Esophagus muscularis mucosa (tissue), 4 donors: ENCODE measurements around the gene BTBD9. TPM values are rescaled to one million over a fixed set of nuclear protein-coding genes. Genes with fewer than 3 reads are reported as not detected.
A peak's percentile ranks its signal among the peaks of the same experiment; 100 is the strongest.

Experiments used
- DNase-seq: peaks from one replicate; pipeline ENCODE4 v3.0.0-alpha.2; 2017; ENCODE audit errors: extremely low spot score
- H3K27ac ChIP-seq, 4 donors: fragments of 200-600 bp; sonication (generic); replicated peaks in 1 of 4; 1 replicate in 3 of 4; 2 replicates in 1 of 4; pipeline ENCODE4 v1.5.1; 2016 to 2019; ENCODE audit warnings: mild to moderate bottlenecking in 1 of 4
- H3K27me3 ChIP-seq, 4 donors: fragments of 200-600 bp; sonication (generic); one replicate each; pipeline versions ENCODE4 v1.5.1 to v1.6.0; 2016 to 2019
- H3K36me3 ChIP-seq, 4 donors: fragments of 200-600 bp; sonication (generic); one replicate each; pipeline ENCODE4 v1.5.1; 2016 to 2019
- H3K4me1 ChIP-seq, 4 donors: fragments of 200-600 bp; sonication (generic); one replicate each; pipeline ENCODE4 v1.5.1; 2016 to 2019
- H3K4me3 ChIP-seq, 4 donors: fragments of 200-600 bp; sonication (generic); 1 replicate in 2 of 4; 2 replicates in 2 of 4; pipeline ENCODE4 v1.5.1; 2016 to 2019; ENCODE audit warnings: mild to moderate bottlenecking in 4 of 4, moderate library complexity in 1 of 4
- H3K9me3 ChIP-seq, 4 donors: fragments of 200-600 bp; sonication (generic); 1 replicate in 3 of 4; 2 replicates in 1 of 4; pipeline ENCODE4 v1.5.1; 2016 to 2019
- CTCF ChIP-seq, 3 experiments: fragments of 200-600 bp in 2 of 3; fragments of 450-650 bp in 1 of 3; sonication (generic) in 2 of 3; IDR thresholded peaks; one replicate each; pipeline ENCODE4 v1.5.1; 2017 to 2019; ENCODE audit warnings: antibody characterized with exemption in 3 of 3, mild to moderate bottlenecking in 2 of 3, moderate library complexity in 1 of 3
- EP300 ChIP-seq: sonication (generic); formaldehyde crosslinking; IDR thresholded peaks from one replicate; pipeline ENCODE4 v1.6.1; 2017; ENCODE audit warnings: antibody characterized with exemption
- POLR2A ChIP-seq: fragments of 450-650 bp; IDR thresholded peaks from one replicate; pipeline ENCODE4 v1.6.1; 2017; ENCODE audit warnings: antibody characterized with exemption, moderate library complexity, mild to moderate bottlenecking, low read depth
- POLR2AphosphoS5 ChIP-seq, 2 donors: sonication (generic); formaldehyde crosslinking; IDR thresholded peaks; one replicate each; pipeline ENCODE4 v1.6.1; 2017; ENCODE audit warnings: antibody characterized with exemption in 2 of 2
- WGBS: methylation state at CpG from one replicate; pipeline ENCODE4 v1.1.5; 2018; 5-methylcytosine and 5-hydroxymethylcytosine counted together
- intact Hi-C: fragments of 100-400 bp; cut with DNase I; formaldehyde crosslinking; loops from one replicate; pipeline ENCODE4 v1.15.1; 2023
- total RNA-seq, 4 donors: library from RNA; depleted of rRNA; stranded (reverse); fragments of >200 nt; gene quantifications; one replicate each; pipeline versions ENCODE4 v1.1.0 to v1.2.1, GENCODE V29; 2016

BTBD9 gene
- total RNA-seq, 4 donors from 2014 or later, result 9.4 to 14.1 (median 11.2) TPM

GRCh38 chr6:38151580-38152500, 487.9 kb downstream of the BTBD9 start:
- intact Hi-C loops, result no loop called here
- Histone ChIP-seq H3K4me1 (peaks cover 4 to 24% (median 23%) of the 10 kb centered on the region in 4 donors), H3K36me3 (peaks cover 0 to 44% (median 29%) of the 10 kb centered on the region in 4 donors), H3K27me3 (no peaks in the 10 kb centered on the region), H3K27ac (no peak overlapping the region), H3K4me3 (no peak overlapping the region), H3K9me3 (no peaks in the 10 kb centered on the region)
- WGBS, result 95% methylated on average over 20 of the region's 22 CpGs
- TF ChIP-seq CTCF (IDR thresholded peaks at IDR 0.05) (no peak), EP300 (no peak), POLR2AphosphoS5 (IDR thresholded peaks at IDR 0.05) (no peak), POLR2A (no peak)
- no peak for DNase-seq

- intact Hi-C loops, result no loop called here
- no peak overlapping the region for H3K27ac ChIP-seq
- H3K9me3 ChIP-seq, result no peaks in the 10 kb centered on the region
Measured at GRCh38 chr6:38150681-38151296, 488.9 kb downstream of the BTBD9 start.

GRCh38 chr6:38150021-38150420, 489.7 kb downstream of the BTBD9 start:
- no peak for DNase-seq
- H3K4me3 ChIP-seq, result no peak overlapping the region
- intact Hi-C loops, result no loop called here
- peaks cover 4 to 29% (median 23%) of the 10 kb centered on the region in 4 donors for H3K4me1 ChIP-seq
- H3K9me3 ChIP-seq, result no peaks in the 10 kb centered on the region
- no peaks in the 10 kb centered on the region for H3K27me3 ChIP-seq
- TF ChIP-seq POLR2AphosphoS5 (IDR thresholded peaks at IDR 0.05) (no peak), CTCF (IDR thresholded peaks at IDR 0.05) (no peak), EP300 (no peak)
- H3K27ac ChIP-seq, result no peak overlapping the region
- 92% methylated on average over 3 of the region's 3 CpGs for WGBS
- H3K36me3 ChIP-seq, result peaks cover 0 to 40% (median 25%) of the 10 kb centered on the region in 4 donors

More at GRCh38 chr6:38150681-38151296, 488.9 kb downstream of the BTBD9 start:
- H3K36me3 ChIP-seq, result peaks cover 0 to 44% (median 29%) of the 10 kb centered on the region in 4 donors
- no peak for DNase-seq
- H3K27me3 ChIP-seq, result no peaks in the 10 kb centered on the region
- TF ChIP-seq POLR2AphosphoS5 (IDR thresholded peaks at IDR 0.05), result no peak
- no peak for TF ChIP-seq CTCF (IDR thresholded peaks at IDR 0.05)
- no peak for TF ChIP-seq EP300
- no peak for TF ChIP-seq POLR2A
- 90% methylated on average over 11 of the region's 11 CpGs for WGBS
- H3K4me1 ChIP-seq, result peaks cover 4 to 29% (median 23%) of the 10 kb centered on the region in 4 donors
- no peak overlapping the region for H3K4me3 ChIP-seq

GRCh38 chr6:38149531-38149930, 490.2 kb downstream of the BTBD9 start:
- intact Hi-C loops, result no loop called here
- no peaks in the 10 kb centered on the region for H3K9me3 ChIP-seq
- 24% methylated on average over 2 of the region's 2 CpGs for WGBS
- no peak overlapping the region for H3K27ac ChIP-seq
- peaks cover 4 to 29% (median 23%) of the 10 kb centered on the region in 4 donors for H3K4me1 ChIP-seq
- no peaks in the 10 kb centered on the region for H3K27me3 ChIP-seq
- H3K4me3 ChIP-seq, result no peak overlapping the region
- no peak for DNase-seq
- TF ChIP-seq POLR2A, result no peak
- TF ChIP-seq POLR2AphosphoS5 (IDR thresholded peaks at IDR 0.05), result peak in 1 of 2 donors; percentile 10
- no peak for TF ChIP-seq EP300
- H3K36me3 ChIP-seq, result peaks cover 0 to 37% (median 25%) of the 10 kb centered on the region in 4 donors

- Histone ChIP-seq H3K9me3 (no peaks in the 10 kb centered on the region), H3K27me3 (no peaks in the 10 kb centered on the region), H3K4me1 (peaks cover 4 to 32% (median 23%) of the 10 kb centered on the region in 4 donors), H3K27ac (no peak overlapping the region), H3K36me3 (peaks cover 0 to 32% (median 22%) of the 10 kb centered on the region in 4 donors), H3K4me3 (no peak overlapping the region)
- no peak for TF ChIP-seq POLR2A
- no peak for TF ChIP-seq EP300
- TF ChIP-seq POLR2AphosphoS5 (IDR thresholded peaks at IDR 0.05), result no peak
- no peak for TF ChIP-seq CTCF (IDR thresholded peaks at IDR 0.05)
- DNase-seq, result no peak
- intact Hi-C loops, result no loop called here
- 85% methylated on average over 2 of the region's 2 CpGs for WGBS
Measured at GRCh38 chr6:38148606-38149005, 491.1 kb downstream of the BTBD9 start.
